ENCODE measurements around the gene RASGRP4.
"Not testable (repeated sequence)": the region's sequence is repeated elsewhere in the genome, so short reads cannot be mapped to it uniquely, and the experiment has no call there.

The RASGRP4 gene

DNA sequence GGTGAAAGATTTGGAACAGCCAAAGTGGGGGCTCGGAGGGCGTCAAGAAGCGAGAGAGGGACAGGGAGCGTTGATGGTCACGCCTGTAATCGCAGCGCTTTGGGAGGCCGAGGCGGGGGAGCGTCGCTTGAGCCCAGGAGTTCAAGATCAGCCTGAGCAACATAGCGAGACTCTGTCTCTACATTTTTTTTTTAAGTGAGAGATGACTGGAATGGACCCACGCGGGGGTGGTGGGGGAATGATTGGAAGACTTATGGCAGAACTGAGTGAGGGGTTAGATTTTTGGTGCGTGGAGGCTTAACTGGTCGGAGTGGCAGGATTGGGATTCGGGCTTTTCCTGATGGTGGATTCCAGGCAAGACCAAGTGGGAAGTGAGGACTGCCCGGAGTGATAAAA, 50.9 kb downstream of the RASGRP4 start:
- Histone ChIP-seq H3K9ac (ENCODE audit: low read depth, low read length) (peak overlapping the region; percentile 96), H3K9me3 (ENCODE audit: insufficient read depth, low read depth, low read length) (no peaks in the 10 kb centered on the region), H3K36me3 (ENCODE audit: insufficient read depth, low read depth, low read length) (peaks cover 25% of the 10 kb centered on the region), H3K4me1 (ENCODE audit: insufficient read depth, low read length) (no peaks in the 10 kb centered on the region), H3K4me3 (ENCODE audit: low read length) (peak overlapping the region; percentile 96), H3K27me3 (ENCODE audit: insufficient read depth, low read length) (0 out of 2 replicates have a peak, but pooled peaks cover 10% of the 10 kb centered on the region), H3K27ac (ENCODE audit: low read length) (peak overlapping the region; percentile 68)

GRCh38 chr19:38374332-38375097, 51.5 kb downstream of the RASGRP4 start, which contains the start of gene PSMD8:
Gene PSMD8, plus strand, starts transcription at chr19:38374571. Its CDS starts 31 bp downstream, at chr19:38374602.
- Histone ChIP-seq H3K36me3 (ENCODE audit: insufficient read depth, low read depth, low read length) (peaks cover 21% of the 10 kb centered on the region), H3K9me3 (ENCODE audit: insufficient read depth, low read depth, low read length) (no peaks in the 10 kb centered on the region), H3K27ac (ENCODE audit: low read length) (peak within 1 kb of the TSS; percentile 68), H3K4me3 (ENCODE audit: low read length) (peak within 1 kb of the TSS; percentile 96), H3K4me1 (ENCODE audit: insufficient read depth, low read length) (no peaks in the 10 kb centered on the region), H3K9ac (ENCODE audit: low read depth, low read length) (peak within 1 kb of the TSS; percentile 96), H3K27me3 (ENCODE audit: insufficient read depth, low read length) (peaks cover 10% of the 10 kb centered on the region; the same call in 1 of the 2 replicates)

- Histone ChIP-seq H3K36me3 (ENCODE audit: insufficient read depth, low read depth, low read length) (peaks cover 15% of the 10 kb centered on the region; the same call in 1 of the 2 replicates), H3K27me3 (ENCODE audit: insufficient read depth, low read length) (peaks cover 10% of the 10 kb centered on the region; the same call in 1 of the 2 replicates), H3K4me3 (ENCODE audit: low read length) (peak overlapping the region; percentile 52), H3K4me1 (ENCODE audit: insufficient read depth, low read length) (no peaks in the 10 kb centered on the region), H3K9me3 (ENCODE audit: insufficient read depth, low read depth, low read length) (no peaks in the 10 kb centered on the region), H3K9ac (ENCODE audit: low read depth, low read length) (peak overlapping the region; percentile 47; the same call in 1 of the 2 replicates), H3K27ac (ENCODE audit: low read length) (no peak overlapping the region)
These were observed 52.1 kb downstream of the RASGRP4 start for GRCh38 chr19:38373907-38374331.

- Histone ChIP-seq H3K36me3 (ENCODE audit: insufficient read depth, low read depth, low read length) (peaks cover under 1% of the 10 kb centered on the region; the same call in 1 of the 2 replicates), H3K9me3 (ENCODE audit: insufficient read depth, low read depth, low read length) (no peaks in the 10 kb centered on the region), H3K27ac (ENCODE audit: low read length) (no peak overlapping the region), H3K4me3 (ENCODE audit: low read length) (no peak overlapping the region), H3K27me3 (ENCODE audit: insufficient read depth, low read length) (peaks cover 10% of the 10 kb centered on the region; the same call in 1 of the 2 replicates), H3K9ac (ENCODE audit: low read depth, low read length) (no peak overlapping the region), H3K4me1 (ENCODE audit: insufficient read depth, low read length) (no peaks in the 10 kb centered on the region)
These were observed 54.9 kb downstream of the RASGRP4 start for GRCh38 chr19:38371081-38371480.

GRCh38 chr19:38370299-38370698, 55.7 kb downstream of the RASGRP4 start:
- no peak overlapping the region for H3K9ac ChIP-seq (ENCODE audit: low read depth, low read length)
- H3K9me3 ChIP-seq (ENCODE audit: insufficient read depth, low read depth, low read length): no peaks in the 10 kb centered on the region
- H3K27me3 ChIP-seq (ENCODE audit: insufficient read depth, low read length): peaks cover 10% of the 10 kb centered on the region; the same call in 1 of the 2 replicates
- no peak overlapping the region for H3K4me3 ChIP-seq (ENCODE audit: low read length)
- H3K4me1 ChIP-seq (ENCODE audit: insufficient read depth, low read length): no peaks in the 10 kb centered on the region
- no peaks in the 10 kb centered on the region for H3K36me3 ChIP-seq (ENCODE audit: insufficient read depth, low read depth, low read length)
- no peak overlapping the region for H3K27ac ChIP-seq (ENCODE audit: low read length)

- no peaks in the 10 kb centered on the region for H3K4me1 ChIP-seq (ENCODE audit: insufficient read depth, low read length)
- no peaks in the 10 kb centered on the region for H3K36me3 ChIP-seq (ENCODE audit: insufficient read depth, low read depth, low read length)
These were observed 56.4 kb downstream of the RASGRP4 start for GRCh38 chr19:38369584-38369983.

GRCh38 chr19:38367041-38367440, 59.0 kb downstream of the RASGRP4 start:
- H3K4me3 ChIP-seq (ENCODE audit: low read length): no peak overlapping the region
- no peaks in the 10 kb centered on the region for H3K4me1 ChIP-seq (ENCODE audit: insufficient read depth, low read length)
- peaks cover 9% of the 10 kb centered on the region; the same call in 1 of the 2 replicates for H3K27me3 ChIP-seq (ENCODE audit: insufficient read depth, low read length)
- H3K27ac ChIP-seq (ENCODE audit: low read length): no peak overlapping the region
- peaks cover 5% of the 10 kb centered on the region for H3K9me3 ChIP-seq (ENCODE audit: insufficient read depth, low read depth, low read length)
- no peaks in the 10 kb centered on the region for H3K36me3 ChIP-seq (ENCODE audit: insufficient read depth, low read depth, low read length)
- H3K9ac ChIP-seq (ENCODE audit: low read depth, low read length): no peak overlapping the region

More at GRCh38 chr19:38369584-38369983, 56.4 kb downstream of the RASGRP4 start:
- no peak overlapping the region for H3K27ac ChIP-seq (ENCODE audit: low read length)
- H3K9ac ChIP-seq (ENCODE audit: low read depth, low read length): no peak overlapping the region
- no peak overlapping the region for H3K4me3 ChIP-seq (ENCODE audit: low read length)
- peaks cover 5% of the 10 kb centered on the region for H3K9me3 ChIP-seq (ENCODE audit: insufficient read depth, low read depth, low read length)
- H3K27me3 ChIP-seq (ENCODE audit: insufficient read depth, low read length): peaks cover 10% of the 10 kb centered on the region; the same call in 1 of the 2 replicates

GRCh38 chr19:38362946-38363688, 62.9 kb downstream of the RASGRP4 start:
- H3K36me3 ChIP-seq (ENCODE audit: insufficient read depth, low read depth, low read length); H3K9me3 ChIP-seq (ENCODE audit: insufficient read depth, low read depth, low read length); H3K4me1 ChIP-seq (ENCODE audit: insufficient read depth, low read length); H3K27ac ChIP-seq (ENCODE audit: low read length); H3K9ac ChIP-seq (ENCODE audit: low read depth, low read length): not testable (repeated sequence)
- H3K4me3 ChIP-seq (ENCODE audit: low read length): peak overlapping the region; percentile 73
- H3K27me3 ChIP-seq (ENCODE audit: insufficient read depth, low read length): peaks cover 36% of the 10 kb centered on the region

- Histone ChIP-seq H3K9me3 (ENCODE audit: insufficient read depth, low read depth, low read length) (peaks cover 5% of the 10 kb centered on the region), H3K27ac (ENCODE audit: low read length) (no peak overlapping the region), H3K9ac (ENCODE audit: low read depth, low read length) (peak overlapping the region; percentile 49; the same call in 1 of the 2 replicates), H3K4me1 (ENCODE audit: insufficient read depth, low read length) (no peaks in the 10 kb centered on the region), H3K27me3 (ENCODE audit: insufficient read depth, low read length) (peaks cover 40% of the 10 kb centered on the region), H3K36me3 (ENCODE audit: insufficient read depth, low read depth, low read length) (no peaks in the 10 kb centered on the region), H3K4me3 (ENCODE audit: low read length) (peak overlapping the region; percentile 73)
These were observed 63.7 kb downstream of the RASGRP4 start for GRCh38 chr19:38362076-38362945.

- Histone ChIP-seq H3K36me3 (ENCODE audit: insufficient read depth, low read depth, low read length) (no peaks in the 10 kb centered on the region), H3K9ac (ENCODE audit: low read depth, low read length) (peak overlapping the region; percentile 49; the same call in 1 of the 2 replicates), H3K27ac (ENCODE audit: low read length) (no peak overlapping the region), H3K9me3 (ENCODE audit: insufficient read depth, low read depth, low read length) (peaks cover 5% of the 10 kb centered on the region), H3K4me3 (ENCODE audit: low read length) (peak overlapping the region; percentile 73), H3K27me3 (ENCODE audit: insufficient read depth, low read length) (peaks cover 45% of the 10 kb centered on the region), H3K4me1 (ENCODE audit: insufficient read depth, low read length) (no peaks in the 10 kb centered on the region)
These were observed 64.4 kb downstream of the RASGRP4 start for GRCh38 chr19:38361633-38362075.
